HEK293 (cell line): ENCODE data around the gene FSTL3.
A peak's percentile ranks its signal among the peaks of the same experiment; 100 is the strongest.

ENCODE experiments used
- CTCF ChIA-PET: fragments of 350-600 bp; formaldehyde crosslinking; extraction: SDS; loops from one replicate; lab custom pipeline; 2021; ENCODE audit warnings: antibody characterized with exemption; lab: Yijun Ruan, JAX
- POLR2A ChIA-PET: fragments of 300-600 bp; formaldehyde crosslinking; extraction: SDS; loops from one replicate; lab custom pipeline; 2020; ENCODE audit warnings: antibody characterized with exemption, inconsistent platforms; lab: Yijun Ruan, JAX
- H3K27ac ChIP-seq: fragments of 200-500 bp; sonication (Bioruptor generic); 2 replicates; pipeline ENCODE4 v1.5.1; 2014; ENCODE audit warnings: low read depth, low read length, control low read depth, inconsistent platforms; ENCODE audit errors: extremely low read depth
- H3K36me3 ChIP-seq, 2 experiments: fragments of 200-500 bp in 1 of 2; sonication (Bioruptor generic) in 1 of 2; 1 replicate in 1 of 2; 2 replicates in 1 of 2; pipeline ENCODE4 v1.5.1; 2014 to 2017; ENCODE audit warnings: inconsistent platforms in 2 of 2, low read length in 2 of 2; ENCODE audit not compliant: control insufficient read depth in 2 of 2, insufficient read depth in 1 of 2
- H3K4me1 ChIP-seq: fragments of 200-500 bp; sonication (Bioruptor generic); 2 replicates; pipeline ENCODE4 v1.5.1; 2014; ENCODE audit warnings: mild to moderate bottlenecking, low read length, inconsistent platforms; ENCODE audit not compliant: control insufficient read depth, insufficient read depth
- H3K4me3 ChIP-seq: 2 replicates; pipeline ENCODE4 v1.5.1; 2011; ENCODE audit warnings: low read depth, mild to moderate bottlenecking, control low read depth, low read length, moderate library complexity
- H3K9me3 ChIP-seq: fragments of 200-500 bp; sonication (Bioruptor generic); 2 replicates; pipeline ENCODE4 v1.5.1; 2014; ENCODE audit warnings: low read depth, low read length, inconsistent platforms; ENCODE audit not compliant: control insufficient read depth, insufficient read depth
- CTCF ChIP-seq: fragments of 450-650 bp; formaldehyde crosslinking; IDR thresholded peaks from 2 replicates; pipeline ENCODE4 v1.5.1; 2016; ENCODE audit warnings: missing biosample characterization, missing genetic modification characterization
- GLI2 ChIP-seq: fragments of 450-650 bp; formaldehyde crosslinking; IDR thresholded peaks from 2 replicates; pipeline ENCODE4; 2017; ENCODE audit warnings: missing biosample characterization, missing genetic modification characterization, low read depth, borderline replicate concordance
- HOXA7 ChIP-seq: sonication (generic); formaldehyde crosslinking; IDR thresholded peaks from 2 replicates; pipeline ENCODE4 v1.8.1; 2022; ENCODE audit warnings: missing genetic modification reagents, borderline replicate concordance
- HOXD13 ChIP-seq: sonication (generic); formaldehyde crosslinking; IDR thresholded peaks from 2 replicates; pipeline ENCODE4 v1.8.0; 2022; ENCODE audit warnings: missing genetic modification reagents, borderline replicate concordance
- OSR2 ChIP-seq: fragments of 450-650 bp; formaldehyde crosslinking; IDR thresholded peaks from 2 replicates; pipeline ENCODE4 v1.5.1; 2016; ENCODE audit warnings: missing biosample characterization, missing genetic modification characterization
- REPIN1 ChIP-seq: fragments of 450-650 bp; formaldehyde crosslinking; IDR thresholded peaks from 2 replicates; pipeline ENCODE4 v1.5.1; 2017; ENCODE audit warnings: missing biosample characterization, missing genetic modification characterization, low read depth
- SCRT1 ChIP-seq: fragments of 450-650 bp; formaldehyde crosslinking; IDR thresholded peaks from 2 replicates; pipeline ENCODE4 v1.5.1; 2016; ENCODE audit warnings: missing biosample characterization, missing genetic modification characterization, borderline replicate concordance
- SP3 ChIP-seq: fragments of 450-650 bp; formaldehyde crosslinking; IDR thresholded peaks from 2 replicates; pipeline ENCODE4 v1.5.1; 2016; ENCODE audit warnings: missing biosample characterization, missing genetic modification characterization
- SP7 ChIP-seq: fragments of 450-650 bp; formaldehyde crosslinking; IDR thresholded peaks from 2 replicates; pipeline ENCODE4 v1.5.1; 2016; ENCODE audit warnings: missing biosample characterization, missing genetic modification characterization
- ZBTB17 ChIP-seq: fragments of 450-650 bp; formaldehyde crosslinking; IDR thresholded peaks from 2 replicates; pipeline ENCODE4 v1.5.1; 2016; ENCODE audit warnings: missing biosample characterization, missing genetic modification characterization
- ZBTB26 ChIP-seq: fragments of 450-650 bp; formaldehyde crosslinking; optimal IDR thresholded peaks from 2 replicates; pipeline ENCODE3; 2016; ENCODE audit warnings: missing biosample characterization, mild to moderate bottlenecking, missing genetic modification characterization
- ZBTB49 ChIP-seq: fragments of 450-650 bp; formaldehyde crosslinking; IDR thresholded peaks from 2 replicates; pipeline ENCODE4 v1.5.1; 2016; ENCODE audit warnings: missing biosample characterization, missing genetic modification characterization, low read depth
- ZBTB6 ChIP-seq: fragments of 450-650 bp; formaldehyde crosslinking; IDR thresholded peaks from 2 replicates; pipeline ENCODE4 v1.5.1; 2017; ENCODE audit warnings: missing biosample characterization, missing genetic modification characterization
- ZBTB7A ChIP-seq: fragments of 450-650 bp; formaldehyde crosslinking; IDR thresholded peaks from 2 replicates; pipeline ENCODE4 v1.5.1; 2016; ENCODE audit warnings: low read depth, missing biosample characterization, missing genetic modification characterization
- ZNF169 ChIP-seq: fragments of 450-650 bp; formaldehyde crosslinking; IDR thresholded peaks from 2 replicates; pipeline ENCODE4 v1.5.1; 2016; ENCODE audit warnings: missing biosample characterization, missing genetic modification characterization
- ZNF202 ChIP-seq: fragments of 450-650 bp; formaldehyde crosslinking; IDR thresholded peaks from 2 replicates; pipeline ENCODE4 v1.5.1; 2016; ENCODE audit warnings: missing biosample characterization, missing genetic modification characterization, borderline replicate concordance
- ZNF223 ChIP-seq: fragments of 450-650 bp; formaldehyde crosslinking; IDR thresholded peaks from 2 replicates; pipeline ENCODE4 v1.5.1; 2016; ENCODE audit warnings: missing biosample characterization, missing genetic modification characterization
- ZNF23 ChIP-seq: fragments of 450-650 bp; formaldehyde crosslinking; IDR thresholded peaks from 2 replicates; pipeline ENCODE4 v1.5.1; 2016; ENCODE audit warnings: missing biosample characterization, missing genetic modification characterization, borderline replicate concordance
- ZNF37A ChIP-seq: fragments of 450-650 bp; IDR thresholded peaks from 2 replicates; pipeline ENCODE4 v1.5.1; 2018; ENCODE audit warnings: missing biosample characterization, missing genetic modification characterization
- ZNF391 ChIP-seq: fragments of 450-650 bp; formaldehyde crosslinking; IDR thresholded peaks from 2 replicates; pipeline ENCODE4 v1.5.1; 2016; ENCODE audit warnings: low read depth, missing biosample characterization, missing genetic modification characterization, borderline replicate concordance
- ZNF514 ChIP-seq: fragments of 450-650 bp; formaldehyde crosslinking; IDR thresholded peaks from 2 replicates; pipeline ENCODE4 v1.5.1; 2016; ENCODE audit warnings: missing biosample characterization, missing genetic modification characterization
- ZNF544 ChIP-seq: fragments of 450-650 bp; formaldehyde crosslinking; IDR thresholded peaks from 2 replicates; pipeline ENCODE4 v1.5.0; 2017; ENCODE audit warnings: missing biosample characterization, missing genetic modification characterization
- ZNF560 ChIP-seq: fragments of 450-650 bp; formaldehyde crosslinking; IDR thresholded peaks from 2 replicates; pipeline ENCODE4 v1.5.1; 2017; ENCODE audit warnings: missing biosample characterization, missing genetic modification characterization, borderline replicate concordance
- ZNF571 ChIP-seq: fragments of 450-650 bp; formaldehyde crosslinking; IDR thresholded peaks from 2 replicates; pipeline ENCODE4 v1.5.0; 2017; ENCODE audit warnings: missing biosample characterization, missing genetic modification characterization
- ZNF610 ChIP-seq: fragments of 450-650 bp; formaldehyde crosslinking; IDR thresholded peaks from 2 replicates; pipeline ENCODE4 v1.5.1; 2016; ENCODE audit warnings: missing biosample characterization, missing genetic modification characterization, borderline replicate concordance
- ZNF660 ChIP-seq: fragments of 450-650 bp; IDR thresholded peaks from 2 replicates; pipeline ENCODE4 v1.5.1; 2018; ENCODE audit warnings: missing biosample characterization, mild to moderate bottlenecking, missing genetic modification characterization
- ZNF701 ChIP-seq: fragments of 450-650 bp; formaldehyde crosslinking; IDR thresholded peaks from 2 replicates; pipeline ENCODE4 v1.5.1; 2016; ENCODE audit warnings: missing biosample characterization, missing genetic modification characterization
- ZNF792 ChIP-seq: fragments of 450-650 bp; formaldehyde crosslinking; IDR thresholded peaks from 2 replicates; pipeline ENCODE4 v1.5.1; 2016; ENCODE audit warnings: missing biosample characterization, missing genetic modification characterization
- ZNF843 ChIP-seq: fragments of 450-650 bp; formaldehyde crosslinking; IDR thresholded peaks from 2 replicates; pipeline ENCODE4 v1.5.1; 2016; ENCODE audit warnings: missing biosample characterization, missing genetic modification characterization

Gene FSTL3

GRCh38 chr19:679418-680286 is 3.5 kb downstream of the FSTL3 start (continued):
- no peak for TF ChIP-seq CTCF (tag by site-specific recombination)
- TF ChIP-seq SCRT1 (tag by site-specific recombination) = no peak
- no peak for TF ChIP-seq ZNF560
- TF ChIP-seq ZNF23 (tag by site-specific recombination) = no peak
- TF ChIP-seq ZNF843 (tag by site-specific recombination) = no peak
- TF ChIP-seq ZNF660 = no peak
- TF ChIP-seq ZNF514 = no peak
- no peak for TF ChIP-seq ZNF701 (tag by site-specific recombination)
- TF ChIP-seq ZNF223 = no peak
- TF ChIP-seq ZNF544 (tag by site-specific recombination) = no peak

GRCh38 chr19:680287-681028 is 4.3 kb downstream of the FSTL3 start:
- no peaks in the 10 kb centered on the region for H3K36me3 ChIP-seq
- H3K27ac ChIP-seq = peak overlapping the region; percentile 92
- ChIA-PET CTCF (interaction anchor here (0.6 to 1.0 kb wide), 4 partner anchors 14 to 90 kb away, joined by 3 to 8 read pairs (median 3); no protein-coding TSS in a partner anchor), POLR2A (interaction anchor here (0.6 to 2.0 kb wide), 15 partner anchors 15 to 572 kb away, joined by 3 to 10 read pairs (median 4); partner anchors contain the start of gene PALM)
- no peaks in the 10 kb centered on the region for H3K4me1 ChIP-seq
- no peaks in the 10 kb centered on the region for H3K9me3 ChIP-seq
- peak overlapping the region; percentile 57 for H3K4me3 ChIP-seq
- TF ChIP-seq ZBTB6 (tag by site-specific recombination) (no peak), ZNF37A (no peak), ZNF792 (tag by site-specific recombination) (no peak), SP7 (tag by site-specific recombination) (peak; percentile 50; the same call in 1 of the 2 replicates), ZBTB26 (tag by site-specific recombination) (peak; percentile 57), OSR2 (tag by site-specific recombination) (no peak), ZNF391 (tag by site-specific recombination) (no peak), ZNF571 (no peak), ZBTB49 (no peak), ZBTB17 (tag by site-specific recombination) (no peak), ZNF701 (tag by site-specific recombination) (no peak), HOXD13 (CRISPR knock-in tag) (no peak), ZNF169 (tag by site-specific recombination) (no peak), ZNF610 (tag by site-specific recombination) (no peak), HOXA7 (no peak), GLI2 (no peak), ZNF202 (no peak), REPIN1 (no peak), ZBTB7A (tag by site-specific recombination) (peak; percentile 80; the same call in 1 of the 2 replicates), SP3 (tag by site-specific recombination) (peak; percentile 92)
